CD8-positive, alpha-beta memory T cell (primary cell): ENCODE results near the gene MCEMP1. TPM values are rescaled to one million over a fixed set of nuclear protein-coding genes. Genes with fewer than 3 reads are reported as not detected.

Experiments
- CTCF ChIA-PET: fragments of 350-600 bp; sonication (Branson Sonifier 250); formaldehyde crosslinking; loops from one replicate; lab custom pipeline; 2021; ENCODE audit warnings: antibody characterized with exemption; lab: Charles Lee
- POLR2A ChIA-PET: fragments of 350-600 bp; sonication (Branson Sonifier 250); formaldehyde crosslinking; loops from one replicate; lab custom pipeline; 2021; ENCODE audit warnings: antibody characterized with exemption; lab: Charles Lee
- DNase-seq, 5 donors: peaks; one replicate each; pipeline versions ENCODE4 v3.0.0 to v3.0.0-alpha.2; 2020 to 2022; ENCODE audit warnings: mixed read lengths in 1 of 5
- H3K27ac ChIP-seq: one replicate; pipeline ENCODE4 v1.7.0; 2013; ENCODE audit warnings: low read depth, mild to moderate bottlenecking, low read length, moderate library complexity
- H3K27me3 ChIP-seq: 2 replicates; pipeline ENCODE4 v1.7.0; 2013; ENCODE audit warnings: low read length, mild to moderate bottlenecking; ENCODE audit not compliant: insufficient read depth, poor library complexity, severe bottlenecking
- H3K36me3 ChIP-seq: 2 replicates; pipeline ENCODE4 v1.7.0; 2013; ENCODE audit warnings: mild to moderate bottlenecking, low read length, moderate library complexity; ENCODE audit not compliant: insufficient read depth
- H3K4me1 ChIP-seq: 2 replicates; pipeline ENCODE4 v1.7.0; 2013; ENCODE audit warnings: mild to moderate bottlenecking, low read length, moderate library complexity; ENCODE audit not compliant: insufficient read depth
- H3K4me3 ChIP-seq: 2 replicates; pipeline ENCODE4 v1.7.0; 2013; ENCODE audit warnings: mild to moderate bottlenecking, low read length
- H3K9me3 ChIP-seq: 2 replicates; pipeline ENCODE4 v1.7.0; 2013; ENCODE audit warnings: mild to moderate bottlenecking, low read length
- H3K27ac Mint-ChIP-seq, 8 donors: one replicate each; pipeline ENCODE4 v1.8.0; 2020 to 2021; ENCODE audit warnings: mixed read lengths in 8 of 8, mild to moderate bottlenecking in 6 of 8, inconsistent platforms in 3 of 8, moderate library complexity in 3 of 8
- H3K27me3 Mint-ChIP-seq, 2 donors: one replicate each; pipeline ENCODE4 v1.8.0; 2020 to 2021; ENCODE audit warnings: mixed read lengths in 2 of 2, mild to moderate bottlenecking in 1 of 2, moderate library complexity in 1 of 2
- H3K36me3 Mint-ChIP-seq, 3 donors: one replicate each; pipeline ENCODE4 v1.8.0; 2020 to 2021; ENCODE audit warnings: mixed read lengths in 3 of 3, inconsistent platforms in 1 of 3, mild to moderate bottlenecking in 1 of 3
- H3K4me1 Mint-ChIP-seq, 3 donors: one replicate each; pipeline ENCODE4 v1.8.0; 2020 to 2021; ENCODE audit warnings: mixed read lengths in 3 of 3, inconsistent platforms in 1 of 3, mild to moderate bottlenecking in 1 of 3
- H3K4me3 Mint-ChIP-seq, 7 donors: one replicate each; pipeline ENCODE4 v1.8.0; 2020 to 2021; ENCODE audit warnings: mixed read lengths in 7 of 7, mild to moderate bottlenecking in 6 of 7, moderate library complexity in 4 of 7, inconsistent platforms in 2 of 7
- H3K9me3 Mint-ChIP-seq, 5 donors: one replicate each; pipeline ENCODE4 v1.8.0; 2020 to 2022; ENCODE audit warnings: mixed read lengths in 5 of 5, mild to moderate bottlenecking in 3 of 5, moderate library complexity in 2 of 5, inconsistent platforms in 1 of 5
- polyA plus RNA-seq: library from polyadenylated mRNA; unstranded; fragments of 300-500 nt; fragmentation: Illumina TruSeq; gene quantifications from one replicate; pipeline ENCODE4 v1.2.3, GENCODE V29; 2021
- total RNA-seq, 2 experiments: library from RNA; stranded (reverse); gene quantifications; one replicate each; pipeline ENCODE4 v1.2.3, GENCODE V29; 2021

Gene MCEMP1
- total and polyA plus RNA-seq, 3 experiments from 2014 or later = not detected

DNA sequence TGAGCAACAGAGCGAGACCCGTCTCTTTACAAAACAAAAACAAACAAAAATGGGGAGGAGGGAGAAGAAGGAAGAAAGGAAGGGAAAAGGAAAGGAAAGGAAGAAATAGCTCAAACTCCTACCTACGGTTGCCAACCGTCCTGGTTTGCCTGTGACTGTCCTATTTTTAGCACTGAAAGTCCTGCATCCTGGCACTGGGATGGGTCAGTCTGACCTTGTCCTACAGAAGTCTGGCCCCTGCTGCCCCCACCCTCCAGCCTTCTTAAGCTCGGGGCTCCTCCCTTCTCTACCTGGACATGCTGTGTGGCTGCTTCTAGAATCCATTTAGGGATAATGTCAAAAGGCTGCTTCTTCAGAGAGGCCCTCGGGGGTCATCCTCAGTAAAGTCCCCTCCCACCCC, 41.2 kb upstream of the MCEMP1 start:
- Histone ChIP-seq H3K27me3 (no peaks in the 10 kb centered on the region), H3K4me3 (no peak overlapping the region), H3K36me3 (no peaks in the 10 kb centered on the region), H3K9me3 (no peaks in the 10 kb centered on the region), H3K4me1 (peaks cover 32% of the 10 kb centered on the region), H3K27ac (no peak overlapping the region)
- ChIA-PET POLR2A (interaction anchor here (0.6 kb wide), 1 partner anchor 35 kb away, joined by 3 read pairs; no protein-coding TSS in a partner anchor), CTCF (interaction anchor here (1.2 kb wide), 1 partner anchor 45 kb away, joined by 5 read pairs; the partner anchor contains the start of gene TRAPPC5)
- Mint-ChIP-seq H3K9me3 (no peaks in the 10 kb centered on the region), H3K4me3 (peak overlapping the region in 6 of 7 donors; percentile 60 to 89 (median 81)), H3K27me3 (no peaks in the 10 kb centered on the region), H3K27ac (peak overlapping the region in 7 of 8 donors; percentile 62 to 95 (median 80)), H3K36me3 (peaks cover 0 to 27% (median 7%) of the 10 kb centered on the region in 3 donors), H3K4me1 (peaks cover 30 to 58% (median 35%) of the 10 kb centered on the region in 3 donors)
- no peak for DNase-seq

DNA sequence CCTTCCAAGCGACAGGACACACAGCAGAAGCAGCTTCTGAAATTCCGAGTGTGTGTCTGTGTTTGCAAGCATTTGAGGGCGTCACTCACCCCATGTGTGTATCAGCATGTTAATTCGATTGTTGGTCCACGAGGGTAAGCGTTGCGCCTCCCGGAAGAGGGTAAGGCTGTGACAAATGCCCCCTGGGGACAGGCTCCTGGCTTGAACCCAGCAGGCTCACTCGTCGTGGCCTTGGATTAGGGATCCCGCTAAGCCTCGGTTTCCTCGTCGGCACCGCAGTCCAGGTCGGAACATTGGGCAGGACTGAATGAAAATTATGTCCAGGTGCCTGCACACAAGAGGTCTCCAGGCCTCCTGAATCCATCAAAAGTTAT, 40.6 kb upstream of the MCEMP1 start:
- H3K4me1 Mint-ChIP-seq = peaks cover 27 to 53% (median 31%) of the 10 kb centered on the region in 3 donors
- no peaks in the 10 kb centered on the region for H3K36me3 ChIP-seq
- H3K9me3 Mint-ChIP-seq = no peaks in the 10 kb centered on the region
- peaks cover 30% of the 10 kb centered on the region for H3K4me1 ChIP-seq
- H3K27me3 ChIP-seq = no peaks in the 10 kb centered on the region
- H3K9me3 ChIP-seq = no peaks in the 10 kb centered on the region
- H3K36me3 Mint-ChIP-seq = peaks cover 0 to 30% (median 7%) of the 10 kb centered on the region in 3 donors
- H3K27me3 Mint-ChIP-seq = no peaks in the 10 kb centered on the region
- H3K4me3 Mint-ChIP-seq = peak overlapping the region; percentile 77 to 95 (median 85)
- CTCF ChIA-PET = interaction anchor here (1.2 kb wide), 1 partner anchor 44 kb away, joined by 5 read pairs; the partner anchor contains the start of gene TRAPPC5
- POLR2A ChIA-PET = no interaction called here
- no peak for DNase-seq
- peak overlapping the region; percentile 88 to 96 (median 91) for H3K27ac Mint-ChIP-seq
- H3K4me3 ChIP-seq = peak overlapping the region; percentile 42
- peak overlapping the region; percentile 88 for H3K27ac ChIP-seq

DNA sequence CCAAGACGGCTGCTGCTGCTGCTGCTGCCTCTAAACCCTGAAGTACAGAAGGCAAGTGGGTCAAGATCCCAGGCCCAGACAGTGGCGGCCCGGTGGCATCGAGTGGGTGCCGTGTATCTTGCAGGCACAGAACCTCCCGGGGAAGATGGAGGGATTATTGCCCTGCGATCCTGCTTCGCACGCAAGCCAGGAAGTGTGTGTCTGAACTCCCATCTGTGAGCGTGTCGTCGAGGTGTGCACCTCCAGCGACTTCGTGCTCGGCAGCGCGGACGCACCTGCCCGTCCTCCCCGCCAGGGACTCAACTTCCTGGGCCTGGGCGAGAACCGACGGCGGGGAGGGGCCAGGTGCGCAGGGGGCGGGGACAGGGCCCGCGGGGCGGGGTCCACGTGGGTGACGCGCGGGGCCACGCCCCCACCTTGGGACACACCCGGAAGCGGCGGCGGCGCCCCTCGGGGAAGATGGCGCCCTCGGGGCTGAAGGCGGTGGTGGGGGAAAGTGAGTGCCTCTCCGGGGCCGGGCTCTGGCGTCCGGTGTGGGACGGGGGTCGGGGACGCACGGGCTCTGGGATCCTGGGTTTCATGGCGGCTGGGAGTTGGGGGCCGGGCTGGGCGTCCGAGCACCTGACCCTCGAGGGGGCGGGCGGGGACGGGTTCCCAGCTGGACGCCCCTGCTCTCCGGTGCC, 40.1 kb upstream of the MCEMP1 start, which contains the start of gene STXBP2:
Gene STXBP2, plus strand, starts transcription at position 420 of the 683 bp plus-strand sequence. Its CDS starts 40 bp downstream, at position 460.
- Mint-ChIP-seq H3K27ac (peak within 1 kb of the TSS; percentile 88 to 96 (median 91)), H3K36me3 (peaks cover 0 to 26% (median 7%) of the 10 kb centered on the region in 3 donors), H3K4me3 (peak within 1 kb of the TSS; percentile 77 to 95 (median 85)), H3K27me3 (no peaks in the 10 kb centered on the region), H3K9me3 (no peaks in the 10 kb centered on the region), H3K4me1 (peaks cover 27 to 49% (median 31%) of the 10 kb centered on the region in 3 donors)
- Histone ChIP-seq H3K36me3 (no peaks in the 10 kb centered on the region), H3K27me3 (no peaks in the 10 kb centered on the region), H3K4me3 (peak within 1 kb of the TSS; percentile 79), H3K9me3 (no peaks in the 10 kb centered on the region), H3K4me1 (peaks cover 30% of the 10 kb centered on the region), H3K27ac (peak within 1 kb of the TSS; percentile 88)
- peak; percentile 89 to 95 (median 91) for DNase-seq
- ChIA-PET CTCF (interaction anchor here (1.3 to 1.6 kb wide), 2 partner anchors 44 to 69 kb away, joined by 6 to 7 read pairs; partner anchors contain the start of gene TRAPPC5), POLR2A (interaction anchor here (1.7 kb wide), 2 partner anchors 7 to 44 kb away, joined by 4 to 5 read pairs; partner anchors contain the start of genes PET100, TRAPPC5 and XAB2)

DNA sequence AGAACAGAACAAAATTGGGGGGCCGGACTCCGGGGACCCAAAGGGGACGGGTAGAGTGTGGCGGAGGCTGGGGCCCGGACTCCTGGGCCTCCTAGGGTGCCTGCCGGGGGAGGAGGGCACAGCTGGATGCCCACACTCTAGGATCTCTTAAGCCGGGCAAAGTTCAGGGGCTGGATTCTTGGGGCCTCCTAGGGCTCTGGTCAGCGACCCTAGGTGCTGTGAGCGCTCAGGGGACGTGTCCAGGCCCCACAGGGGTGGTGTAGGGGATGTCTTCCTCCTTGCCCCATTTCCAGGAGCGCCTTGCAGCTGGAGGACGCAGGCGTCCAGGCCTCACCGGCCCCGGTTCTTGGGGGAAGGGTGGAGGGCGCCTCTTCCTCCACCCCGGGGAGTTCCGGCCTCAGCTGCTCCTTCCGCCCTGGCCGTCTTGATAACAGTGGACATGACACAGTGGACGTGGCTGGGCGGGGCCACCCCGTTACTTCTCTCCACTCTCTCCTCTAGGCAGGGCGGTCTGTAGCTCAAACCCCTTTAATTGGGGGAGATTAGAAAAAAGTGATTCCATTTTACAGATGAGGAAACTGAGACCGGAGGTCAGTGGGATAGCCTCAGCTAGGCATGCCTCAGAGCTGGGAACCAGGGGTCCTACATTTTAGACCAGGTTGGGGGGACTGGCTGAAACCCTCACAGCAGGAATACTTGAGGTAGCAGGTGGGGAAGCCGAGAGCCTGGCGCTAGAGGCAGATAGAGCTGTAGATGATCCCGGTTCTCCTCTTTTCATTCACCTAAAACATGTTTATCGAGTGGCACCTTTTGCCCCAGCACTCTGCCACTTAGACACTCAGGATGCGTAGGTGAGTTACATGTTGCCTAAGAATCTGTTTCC, 39.3 kb upstream of the MCEMP1 start:
- Histone ChIP-seq H3K27ac (peak overlapping the region; percentile 88), H3K27me3 (no peaks in the 10 kb centered on the region), H3K9me3 (no peaks in the 10 kb centered on the region), H3K4me1 (peaks cover 30% of the 10 kb centered on the region), H3K36me3 (no peaks in the 10 kb centered on the region), H3K4me3 (peak overlapping the region; percentile 79)
- no peaks in the 10 kb centered on the region for H3K27me3 Mint-ChIP-seq
- peak in 1 of 5 donors; percentile 21 for DNase-seq
- H3K4me1 Mint-ChIP-seq = peaks cover 27 to 48% (median 31%) of the 10 kb centered on the region in 3 donors
- H3K9me3 Mint-ChIP-seq = no peaks in the 10 kb centered on the region
- ChIA-PET CTCF (interaction anchor here (0.6 to 1.6 kb wide), 5 partner anchors 15 to 232 kb away, joined by 3 to 7 read pairs (median 3); partner anchors contain the start of gene TRAPPC5), POLR2A (interaction anchor here (0.7 to 1.7 kb wide), 3 partner anchors 8 to 1529 kb away, joined by 4 to 5 read pairs (median 4); partner anchors contain the start of genes PET100, TRAPPC5 and XAB2)
- peak overlapping the region; percentile 88 to 96 (median 90) for H3K27ac Mint-ChIP-seq
- peak overlapping the region; percentile 77 to 95 (median 85) for H3K4me3 Mint-ChIP-seq
- H3K36me3 Mint-ChIP-seq = peaks cover 0 to 27% (median 7%) of the 10 kb centered on the region in 3 donors

DNA sequence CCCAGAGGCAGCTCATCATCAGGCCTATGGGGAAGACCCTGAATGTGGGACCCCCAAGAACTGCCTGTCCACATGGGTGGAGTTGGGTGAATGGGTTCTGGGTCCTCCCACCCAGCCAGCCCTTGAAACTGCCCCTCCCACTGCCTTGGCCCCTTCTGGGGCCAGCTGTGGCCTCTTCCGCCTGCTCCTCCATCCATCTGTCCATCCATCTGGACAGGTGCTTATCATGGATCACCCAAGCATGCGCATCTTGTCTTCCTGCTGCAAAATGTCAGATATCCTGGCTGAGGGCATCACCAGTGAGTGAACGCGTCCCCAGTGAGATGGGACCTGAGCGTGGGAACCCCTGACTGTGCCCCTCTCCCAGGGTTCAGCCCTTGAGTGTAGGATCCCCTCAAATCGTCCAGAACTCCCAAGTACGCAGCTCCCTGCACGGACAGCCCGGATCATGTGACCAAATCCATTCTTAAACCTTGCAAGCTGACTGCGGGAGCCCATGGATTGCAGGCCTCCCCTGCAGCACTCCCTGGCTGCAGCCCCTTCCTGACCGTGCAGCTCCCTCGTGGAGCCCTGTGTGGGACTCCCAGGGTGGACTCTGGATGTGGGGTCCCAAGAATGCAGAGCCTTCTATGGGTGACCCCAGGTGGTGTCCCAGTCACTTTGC, 38.0 kb upstream of the MCEMP1 start:
- H3K36me3 Mint-ChIP-seq = peaks cover 0 to 28% (median 7%) of the 10 kb centered on the region in 3 donors
- ChIA-PET CTCF (interaction anchor here (1.2 kb wide), 1 partner anchor 160 kb away, joined by 3 read pairs; no protein-coding TSS in a partner anchor), POLR2A (interaction anchor here (0.6 to 1.7 kb wide), 2 partner anchors 9 kb away, joined by 3 to 4 read pairs; partner anchors contain the start of genes PET100 and XAB2)
- no peak overlapping the region for H3K4me3 ChIP-seq
- peaks cover 30% of the 10 kb centered on the region for H3K4me1 ChIP-seq
- peak overlapping the region; percentile 12 to 72 (median 59) for H3K4me3 Mint-ChIP-seq
- no peaks in the 10 kb centered on the region for H3K36me3 ChIP-seq
- no peak overlapping the region for H3K27ac ChIP-seq
- H3K27me3 ChIP-seq = no peaks in the 10 kb centered on the region
- H3K9me3 ChIP-seq = no peaks in the 10 kb centered on the region
- no peaks in the 10 kb centered on the region for H3K27me3 Mint-ChIP-seq
- no peaks in the 10 kb centered on the region for H3K9me3 Mint-ChIP-seq
- peaks cover 27 to 48% (median 31%) of the 10 kb centered on the region in 3 donors for H3K4me1 Mint-ChIP-seq
- peak overlapping the region in 7 of 8 donors; percentile 10 to 95 (median 64) for H3K27ac Mint-ChIP-seq
- no peak for DNase-seq

DNA sequence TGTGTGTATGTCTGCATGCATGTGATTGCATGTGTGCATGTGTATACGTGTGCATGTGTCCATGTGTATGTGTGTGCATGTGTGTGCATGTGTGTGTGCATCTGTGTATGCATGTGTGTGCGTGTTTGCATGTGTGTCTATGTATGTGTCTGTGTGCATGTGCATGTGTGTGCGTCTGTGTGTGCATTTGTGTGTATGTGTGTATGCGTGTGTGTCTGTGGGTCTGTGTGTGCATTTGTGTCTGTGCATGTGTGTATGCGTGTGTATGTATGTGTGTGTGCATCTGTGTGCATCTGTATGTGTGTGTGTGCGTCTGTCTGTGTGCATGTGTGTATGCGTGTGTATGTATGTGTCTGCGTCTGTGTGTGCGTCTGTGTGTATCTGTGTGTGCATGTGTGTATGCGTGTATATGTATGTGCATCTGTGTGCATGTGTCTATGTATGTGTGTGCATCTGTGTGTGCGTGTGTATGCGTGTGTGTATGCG, 37.0 kb upstream of the MCEMP1 start:
- no peaks in the 10 kb centered on the region for H3K9me3 ChIP-seq
- DNase-seq = no peak
- H3K27me3 Mint-ChIP-seq = no peaks in the 10 kb centered on the region
- peaks cover 30% of the 10 kb centered on the region for H3K4me1 ChIP-seq
- peaks cover 27 to 48% (median 28%) of the 10 kb centered on the region in 3 donors for H3K4me1 Mint-ChIP-seq
- ChIA-PET POLR2A (no interaction called here), CTCF (no interaction called here)
- H3K4me3 Mint-ChIP-seq = peak overlapping the region in 5 of 7 donors; percentile 13 to 89 (median 50)
- H3K36me3 ChIP-seq = no peaks in the 10 kb centered on the region
- H3K27me3 ChIP-seq = no peaks in the 10 kb centered on the region
- peak overlapping the region in 5 of 8 donors; percentile 2 to 95 (median 52) for H3K27ac Mint-ChIP-seq
- peaks cover 0 to 34% (median 7%) of the 10 kb centered on the region in 3 donors for H3K36me3 Mint-ChIP-seq
- no peaks in the 10 kb centered on the region for H3K9me3 Mint-ChIP-seq
- H3K27ac ChIP-seq = no peak overlapping the region
- H3K4me3 ChIP-seq = no peak overlapping the region

DNA sequence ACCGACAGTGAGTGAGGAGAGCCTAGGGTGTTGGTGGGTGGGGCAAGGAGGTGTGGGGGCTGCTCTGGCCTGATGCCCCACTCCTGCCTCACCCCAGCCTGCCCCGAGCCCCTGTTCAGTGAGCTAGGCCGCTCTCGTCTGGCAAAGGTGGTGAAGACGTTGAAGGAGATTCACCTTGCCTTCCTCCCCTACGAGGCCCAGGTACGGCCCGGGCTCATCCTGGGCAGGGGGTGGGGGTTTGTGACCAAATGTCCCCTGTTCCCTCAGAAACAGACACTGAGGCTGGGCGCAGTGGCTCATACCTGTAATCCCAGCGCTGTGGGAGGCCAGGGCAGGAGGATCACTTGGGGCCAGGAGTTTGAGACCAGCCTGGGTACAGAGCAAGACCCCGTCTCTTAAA, 36.1 kb upstream of the MCEMP1 start:
- ChIA-PET CTCF (interaction anchor here (1.2 kb wide), 1 partner anchor 40 kb away, joined by 3 read pairs; the partner anchor contains the start of gene TRAPPC5), POLR2A (no interaction called here)
- Histone ChIP-seq H3K4me3 (no peak overlapping the region), H3K27ac (no peak overlapping the region), H3K27me3 (no peaks in the 10 kb centered on the region), H3K4me1 (peaks cover 25% of the 10 kb centered on the region), H3K9me3 (no peaks in the 10 kb centered on the region), H3K36me3 (no peaks in the 10 kb centered on the region)
- Mint-ChIP-seq H3K27ac (no peak overlapping the region), H3K4me3 (peak overlapping the region in 1 of 7 donors; percentile 48), H3K36me3 (peaks cover 0 to 42% (median 8%) of the 10 kb centered on the region in 3 donors), H3K9me3 (no peaks in the 10 kb centered on the region), H3K27me3 (no peaks in the 10 kb centered on the region), H3K4me1 (peaks cover 25 to 41% (median 29%) of the 10 kb centered on the region in 3 donors)
- DNase-seq = no peak
